B cell (primary cell): ENCODE measurements around the gene CST6. TPM values are rescaled to one million over a fixed set of nuclear protein-coding genes. Genes with fewer than 3 reads are reported as not detected.

Experiments
- ATAC-seq: fragments of 200-7000 bp; cut with Tn5 transposase; one replicate; pipeline ENCODE4 v1.10.0; 2021; ENCODE audit warnings: low read depth, mild to moderate bottlenecking, moderate number of reproducible peaks, moderate library complexity
- CTCF ChIA-PET: fragments of 350-600 bp; sonication (Branson Sonifier 250); formaldehyde crosslinking; loops from one replicate; lab custom pipeline; 2021; ENCODE audit warnings: antibody characterized with exemption, inconsistent platforms; lab: Charles Lee
- POLR2A ChIA-PET: fragments of 350-600 bp; sonication (Branson Sonifier 250); formaldehyde crosslinking; loops from one replicate; lab custom pipeline; 2021; ENCODE audit warnings: antibody characterized with exemption; lab: Charles Lee
- DNase-seq: peaks from one replicate; pipeline ENCODE4 v3.0.0; 2013
- H2AFZ ChIP-seq: 2 replicates; pipeline ENCODE4 v1.6.1; 2012; ENCODE audit warnings: mild to moderate bottlenecking, low read depth, low read length; ENCODE audit not compliant: insufficient read depth, poor library complexity, severe bottlenecking
- H3K27ac ChIP-seq, 2 donors: 1 replicate in 1 of 2; 2 replicates in 1 of 2; pipeline ENCODE4 v1.5.1; 2012 to 2013; ENCODE audit warnings: low read length in 2 of 2, mild to moderate bottlenecking in 2 of 2, moderate library complexity in 1 of 2
- H3K27me3 ChIP-seq, 4 experiments: fragments of 200-600 bp in 1 of 4; sonication (generic) in 1 of 4; replicated peaks in 1 of 4; 1 replicate in 2 of 4; 2 replicates in 2 of 4; pipeline versions ENCODE4 v1.6.1 to v1.7.0; 2013 to 2016; ENCODE audit warnings: low read length in 3 of 4, mild to moderate bottlenecking in 2 of 4, mixed read lengths in 1 of 4, moderate library complexity in 1 of 4; ENCODE audit not compliant: insufficient read depth in 4 of 4, control insufficient read depth in 3 of 4; ENCODE audit errors: control extremely low read depth in 1 of 4
- H3K36me3 ChIP-seq, 2 experiments: replicated peaks in 1 of 2; 1 replicate in 1 of 2; 2 replicates in 1 of 2; pipeline versions ENCODE4 v1.6.1 to v1.7.1; 2013; ENCODE audit warnings: low read length in 1 of 2; ENCODE audit not compliant: insufficient read depth in 2 of 2, control insufficient read depth in 1 of 2; ENCODE audit errors: control extremely low read depth in 1 of 2, extremely low read depth in 1 of 2
- H3K4me1 ChIP-seq, 2 donors: fragments of 200-600 bp in 1 of 2; sonication (generic) in 1 of 2; 1 replicate in 1 of 2; 2 replicates in 1 of 2; pipeline versions ENCODE4 v1.5.1 to v1.6.1; 2013 to 2017; ENCODE audit warnings: low read length in 2 of 2; ENCODE audit not compliant: control insufficient read depth in 2 of 2, insufficient read depth in 2 of 2
- H3K4me2 ChIP-seq: replicated peaks from 2 replicates; pipeline ENCODE3; 2012; ENCODE audit warnings: mild to moderate bottlenecking, low read depth, low read length; ENCODE audit not compliant: poor library complexity, severe bottlenecking
- H3K4me3 ChIP-seq, 5 experiments: fragments of 200-600 bp in 1 of 5; sonication (generic) in 1 of 5; 1 replicate in 3 of 5; 2 replicates in 2 of 5; pipeline versions ENCODE4 v1.5.1 to v1.7.0; 2011 to 2016; ENCODE audit warnings: low read length in 4 of 5, mild to moderate bottlenecking in 4 of 5, low read depth in 2 of 5, control low read depth in 1 of 5, moderate library complexity in 1 of 5; ENCODE audit not compliant: insufficient read depth in 1 of 5; ENCODE audit errors: control extremely low read depth in 1 of 5, extremely low read depth in 1 of 5
- H3K79me2 ChIP-seq: fragments of 200-600 bp; sonication (generic); one replicate; pipeline ENCODE4 v1.6.0; 2016; ENCODE audit warnings: low read length; ENCODE audit not compliant: control insufficient read depth, insufficient read depth
- H3K9ac ChIP-seq: fragments of 200-600 bp; sonication (generic); 2 replicates; pipeline ENCODE4 v1.6.1; 2017; ENCODE audit warnings: mild to moderate bottlenecking, low read length, moderate library complexity
- H3K9me3 ChIP-seq, 3 donors: one replicate each; pipeline versions ENCODE4 v1.6.1 to v1.7.1; 2013; ENCODE audit warnings: low read length in 2 of 3; ENCODE audit not compliant: control insufficient read depth in 2 of 3, insufficient read depth in 1 of 3; ENCODE audit errors: control extremely low read depth in 1 of 3
- H4K20me1 ChIP-seq: 2 replicates; pipeline ENCODE4 v1.6.0; 2012; ENCODE audit warnings: mild to moderate bottlenecking, low read length; ENCODE audit not compliant: insufficient read depth, control insufficient read depth, poor library complexity, severe bottlenecking
- H3K27ac Mint-ChIP-seq: one replicate; pipeline ENCODE4 v1.8.0; 2021; ENCODE audit warnings: mixed read lengths
- H3K27me3 Mint-ChIP-seq: one replicate; pipeline ENCODE4 v1.8.0; 2021; ENCODE audit warnings: mixed read lengths
- H3K4me1 Mint-ChIP-seq: one replicate; pipeline ENCODE4 v1.8.0; 2021; ENCODE audit warnings: mixed read lengths
- H3K4me3 Mint-ChIP-seq: one replicate; pipeline ENCODE4 v1.8.0; 2021; ENCODE audit warnings: mixed read lengths
- H3K9me3 Mint-ChIP-seq: one replicate; pipeline ENCODE4 v1.8.0; 2022; ENCODE audit warnings: mixed read lengths; ENCODE audit not compliant: insufficient read depth
- CTCF ChIP-seq: fragments of 200-600 bp; IDR thresholded peaks from one replicate; pipeline ENCODE4 v1.8.0; 2022; ENCODE audit warnings: antibody characterized with exemption, mild to moderate bottlenecking
- EZH2 ChIP-seq: IDR thresholded peaks from 2 replicates; pipeline ENCODE4 v1.6.1; 2012; ENCODE audit warnings: borderline replicate concordance, low read depth, mild to moderate bottlenecking, moderate library complexity, low read length; ENCODE audit not compliant: insufficient read depth, poor library complexity, severe bottlenecking
- WGBS: methylation state at CpG from one replicate; pipeline ENCODE4 v1.1.5; 2013; ENCODE audit warnings: missing lambda C conversion rate; ENCODE audit not compliant: insufficient coverage; 5-methylcytosine and 5-hydroxymethylcytosine counted together
- intact Hi-C: fragments of 100-400 bp; cut with micrococcal nuclease; formaldehyde crosslinking; loops from one replicate; pipeline ENCODE4 v1.10.0; 2022
- polyA plus RNA-seq: library from polyadenylated mRNA; depleted of rRNA; stranded (reverse); fragments of >200 nt; gene quantifications from 2 replicates; pipeline ENCODE4 v1.2.3, GENCODE V29; 2012
- total RNA-seq, 2 donors: library from RNA; stranded (reverse); fragments of 120-200 nt in 1 of 2; gene quantifications; 1 replicate in 1 of 2; 2 replicates in 1 of 2; pipeline versions ENCODE4 v1.2.3 to v1.2.4, GENCODE V29; 2013 to 2022

CST6 gene
- total and polyA plus RNA-seq, 2 donors (not counting 1 experiment from before 2014, with no cell fraction given), result not detected

- Histone ChIP-seq H3K4me3 (no peak overlapping the region), H3K79me2 (no peaks in the 10 kb centered on the region), H3K27me3 (peaks cover 0 to 26% (median 3%) of the 10 kb centered on the region in 4 experiments), H4K20me1 (no peaks in the 10 kb centered on the region), H3K4me2 (no peak overlapping the region), H3K4me1 (peaks cover 0 to 7% of the 10 kb centered on the region in 2 donors), H3K9ac (no peak overlapping the region), H3K27ac (no peak overlapping the region), H2AFZ (no peak overlapping the region), H3K36me3 (no peaks in the 10 kb centered on the region), H3K9me3 (no peaks in the 10 kb centered on the region)
- peaks cover 9% of the 10 kb centered on the region for H3K4me1 Mint-ChIP-seq
- no peaks in the 10 kb centered on the region for H3K9me3 Mint-ChIP-seq
- no peak overlapping the region for H3K27ac Mint-ChIP-seq
- no peak overlapping the region for H3K4me3 Mint-ChIP-seq
- 96% methylated on average over 82 of the region's 88 CpGs for WGBS
- no peak for ATAC-seq
- ChIA-PET CTCF (interaction anchor here (1.0 to 5.2 kb wide), 9 partner anchors 8 to 159 kb away, joined by 3 to 35 read pairs (median 7); partner anchors contain the start of genes BANF1, CATSPER1 and SF3B2), POLR2A (no interaction called here)
- H3K27me3 Mint-ChIP-seq, result peaks cover 10% of the 10 kb centered on the region
- intact Hi-C loops, result no loop called here
- TF ChIP-seq EZH2, result no peak
- no peak for TF ChIP-seq CTCF
- DNase-seq, result no peak
These were observed 31.4 kb downstream of the CST6 start for GRCh38 chr11:66042996-66043906.

- H3K27ac Mint-ChIP-seq, result peak overlapping the region; percentile 7
- peak overlapping the region; percentile 35 for H3K4me2 ChIP-seq
- POLR2A ChIA-PET, result no interaction called here
- H2AFZ ChIP-seq, result no peak overlapping the region
- peaks cover 10 to 15% of the 10 kb centered on the region in 2 donors for H3K4me1 ChIP-seq
- H3K9me3 Mint-ChIP-seq, result no peaks in the 10 kb centered on the region
- DNase-seq (no peak), ATAC-seq (no peak)
- no peaks in the 10 kb centered on the region for H3K9me3 ChIP-seq
- H3K4me3 ChIP-seq, result no peak overlapping the region
- intact Hi-C loops, result loop anchor here (2.0 kb wide), 1 partner anchor 42 kb away; the partner anchor contains the start of genes BANF1 and EIF1AD
- H3K27ac ChIP-seq, result no peak overlapping the region
- H3K36me3 ChIP-seq, result no peaks in the 10 kb centered on the region
- H3K9ac ChIP-seq, result no peak overlapping the region
- TF ChIP-seq EZH2 (no peak), CTCF (no peak)
- 64% methylated on average over 5 of the region's 6 CpGs for WGBS
- H3K27me3 Mint-ChIP-seq, result peaks cover 12% of the 10 kb centered on the region
- H3K4me3 Mint-ChIP-seq, result no peak overlapping the region
- peaks cover 13% of the 10 kb centered on the region for H3K79me2 ChIP-seq
- CTCF ChIA-PET, result interaction anchor here (0.5 to 5.2 kb wide), 40 partner anchors 8 to 1691 kb away, joined by 3 to 35 read pairs (median 4); partner anchors contain the start of genes AP5B1, BANF1, CATSPER1 and FIBP
- no peaks in the 10 kb centered on the region for H4K20me1 ChIP-seq
- peaks cover 0 to 34% (median 5%) of the 10 kb centered on the region in 4 experiments for H3K27me3 ChIP-seq
- H3K4me1 Mint-ChIP-seq, result peaks cover 16% of the 10 kb centered on the region
These were observed 32.9 kb downstream of the CST6 start for GRCh38 chr11:66044757-66045156.
